Activated effector memory CD4-positive, alpha-beta T cell treated with Interleukin-2 at 50 U/mL for 16 hours (primary cell): ENCODE data around the gene IFT122.
A peak's percentile ranks its signal among the peaks of the same experiment; 100 is the strongest.
"Not testable (repeated sequence)": the region's sequence is repeated elsewhere in the genome, so short reads cannot be mapped to it uniquely, and the experiment has no call there.

Experiments
- DNase-seq: peaks from one replicate; pipeline ENCODE4 v3.0.0-alpha.2; 2020

IFT122 gene

DNA sequence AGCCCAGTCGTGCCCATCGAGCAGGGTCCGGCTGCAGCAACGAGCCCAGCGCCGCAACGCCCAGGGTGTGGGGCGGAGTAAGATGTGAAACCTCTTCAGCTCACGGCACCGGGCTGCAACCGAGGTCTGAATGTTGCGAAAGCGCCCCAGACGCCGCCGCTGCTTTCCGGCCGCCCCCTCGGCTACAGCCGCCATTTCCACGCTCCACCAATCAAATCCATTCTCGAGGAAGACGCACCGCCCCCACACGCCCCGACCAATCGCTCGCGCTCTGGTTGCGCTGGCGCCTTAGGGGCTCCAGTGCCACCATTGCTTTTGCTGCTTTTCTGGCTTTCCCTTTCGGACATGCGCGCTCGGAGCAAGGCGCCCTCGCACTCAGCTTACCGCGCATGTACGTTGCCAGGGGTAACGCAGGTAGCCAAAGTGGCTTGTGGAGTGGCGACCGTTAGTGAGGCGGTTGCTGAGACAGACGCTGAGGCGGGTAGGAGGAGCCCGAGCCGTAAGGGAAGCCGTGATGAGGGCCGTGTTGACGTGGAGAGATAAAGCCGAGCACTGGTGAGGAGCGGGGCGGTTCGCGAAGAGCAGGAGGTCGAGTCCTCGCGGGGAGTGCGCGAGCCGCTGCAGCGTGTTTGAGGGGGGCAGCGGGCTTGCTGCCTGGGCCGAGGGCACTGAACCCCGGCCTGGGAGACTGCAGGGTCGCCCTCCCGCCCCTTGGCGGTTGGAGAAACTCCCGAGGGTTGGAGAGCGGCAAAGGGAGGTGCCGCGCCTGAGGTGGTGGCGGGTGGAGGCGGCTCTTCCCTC is at the start of gene IFT122, which contains the start of gene MBD4:
Gene IFT122, plus strand, starts transcription at position 408 of the 801 bp plus-strand sequence. Its CDS starts 107 bp downstream, at position 515.
Gene MBD4, minus strand, starts transcription at position 132 of the 801 bp plus-strand sequence. Its CDS starts 115 bp downstream, at position 17.
- peak; percentile 99 for DNase-seq

DNA sequence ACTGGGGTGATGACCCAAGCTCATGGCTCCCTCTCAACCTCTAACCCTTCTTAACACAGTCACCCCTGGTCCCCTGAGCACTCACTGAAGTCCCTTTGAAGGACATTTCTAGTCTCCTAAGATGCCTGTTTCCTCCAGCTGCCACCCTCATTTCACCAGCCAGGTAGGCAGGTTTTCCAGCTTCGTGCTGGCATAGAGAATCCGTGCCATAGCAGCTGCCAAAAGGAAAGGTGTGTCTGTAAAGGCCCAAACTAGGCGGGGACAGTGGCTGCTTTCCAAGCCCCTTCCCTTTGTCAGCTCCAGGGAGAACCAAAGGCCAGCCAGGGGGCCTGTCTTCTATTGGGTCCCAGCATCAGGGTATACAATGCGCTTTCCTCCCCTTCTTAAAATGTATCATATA is 48.4 kb upstream of the IFT122 start:
- not testable (repeated sequence) for DNase-seq

- not testable (repeated sequence) for DNase-seq
Observed at GRCh38 chr3:129392106-129392887, 47.7 kb upstream of the IFT122 start.

GRCh38 chr3:129393271-129393670 is 46.8 kb upstream of the IFT122 start:
- no peak for DNase-seq

GRCh38 chr3:129393760-129394564 is 46.1 kb upstream of the IFT122 start:
- not testable (repeated sequence) for DNase-seq

- DNase-seq: no peak
Observed at GRCh38 chr3:129398803-129399144, 41.2 kb upstream of the IFT122 start.

GRCh38 chr3:129399145-129399894 is 40.7 kb upstream of the IFT122 start:
- DNase-seq: peak; percentile 57

DNA sequence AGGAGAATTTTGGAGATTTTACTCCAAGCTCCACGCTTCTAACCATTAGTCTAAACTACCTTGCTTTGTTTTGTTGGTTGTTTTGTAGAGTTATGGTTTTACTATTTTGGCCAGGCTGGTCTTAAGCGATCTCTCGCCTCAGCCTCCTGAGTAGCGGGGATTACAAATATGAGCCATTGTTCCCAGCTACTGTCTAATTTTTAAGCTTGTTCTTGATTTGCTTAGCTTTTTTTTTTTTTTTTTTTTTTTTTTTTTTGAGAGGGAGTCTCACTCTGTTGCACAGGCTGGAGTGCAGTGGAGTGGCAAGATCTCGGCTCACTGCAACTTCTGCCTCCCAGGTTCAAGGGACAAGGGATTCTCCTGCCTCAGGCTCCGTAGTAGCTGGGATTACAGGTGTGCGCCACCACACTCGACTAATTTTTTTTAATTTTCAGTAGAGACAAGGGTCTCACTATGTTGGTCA is 40.1 kb upstream of the IFT122 start:
- no peak for DNase-seq

- no peak for DNase-seq
Observed at GRCh38 chr3:129402210-129402609, 37.8 kb upstream of the IFT122 start.

GRCh38 chr3:129402616-129403015 is 37.4 kb upstream of the IFT122 start:
- no peak for DNase-seq

DNA sequence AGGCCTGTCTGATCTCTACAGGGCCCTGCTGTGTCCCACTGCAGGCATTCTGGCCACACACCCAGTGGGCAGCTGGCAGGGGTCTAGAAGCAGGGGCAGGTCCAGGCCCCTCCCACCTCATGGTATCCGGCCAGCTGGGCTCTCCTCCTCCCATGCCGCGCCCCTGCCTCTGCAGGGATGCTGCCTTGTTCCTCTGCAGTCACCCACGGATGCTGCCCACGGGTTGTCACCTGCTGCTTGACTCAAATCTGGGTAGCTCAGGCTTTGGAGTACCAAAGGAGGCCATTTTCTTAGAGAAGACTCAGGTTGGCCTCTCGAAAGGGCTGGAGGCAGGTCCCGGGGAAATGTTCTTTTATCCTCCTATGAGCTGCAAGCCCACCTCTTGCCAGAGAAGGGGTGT is 36.6 kb upstream of the IFT122 start:
- DNase-seq: no peak

- DNase-seq: no peak
Observed at GRCh38 chr3:129404130-129404529, 35.9 kb upstream of the IFT122 start.

DNA sequence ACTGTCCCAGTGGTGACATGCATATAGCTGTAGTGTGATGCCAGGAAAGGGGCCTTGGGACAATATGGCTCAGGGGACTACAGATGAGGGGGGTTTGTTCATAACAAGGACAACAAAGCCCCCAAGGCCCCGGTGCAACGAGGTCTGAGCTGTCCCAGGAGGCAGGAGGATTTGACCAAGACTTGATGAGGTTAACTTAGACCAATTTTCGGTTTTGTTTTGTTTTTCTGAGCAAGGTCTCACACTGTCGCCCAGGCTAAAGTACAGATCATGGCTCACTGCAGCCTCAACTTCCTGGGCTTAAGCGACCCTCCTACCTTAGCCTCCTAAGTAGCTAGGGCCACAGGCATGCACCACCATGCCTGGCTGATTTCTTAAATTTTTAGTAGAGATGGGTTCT is 35.4 kb upstream of the IFT122 start:
- DNase-seq: no peak

- no peak for DNase-seq
Observed at GRCh38 chr3:129409541-129409940, 30.5 kb upstream of the IFT122 start.

- no peak for DNase-seq
Observed at GRCh38 chr3:129410971-129411370, 29.1 kb upstream of the IFT122 start.

GRCh38 chr3:129412542-129413198 is 27.4 kb upstream of the IFT122 start:
- DNase-seq: no peak

DNA sequence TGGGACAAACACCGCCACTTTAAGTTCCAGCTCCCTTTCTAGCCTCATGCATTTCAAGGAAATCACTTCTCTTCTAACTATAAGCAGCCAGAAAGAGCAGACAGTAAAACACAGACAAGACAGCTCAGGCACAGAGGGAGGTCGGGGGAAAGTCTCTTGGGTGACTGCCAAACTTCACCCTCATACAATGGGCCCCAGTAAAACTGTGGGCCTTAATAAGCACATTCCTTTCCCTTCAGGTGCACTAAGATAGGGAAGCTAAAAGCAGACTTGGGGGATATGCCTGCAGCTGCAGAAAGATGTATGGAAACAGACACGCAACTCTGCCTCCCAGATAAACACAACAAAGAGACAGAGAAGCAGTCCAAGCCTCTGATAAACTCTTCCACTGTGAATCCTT is 26.8 kb upstream of the IFT122 start:
- not testable (repeated sequence) for DNase-seq

GRCh38 chr3:129413687-129414506 is 26.1 kb upstream of the IFT122 start:
- DNase-seq: no peak

GRCh38 chr3:129415378-129415777 is 24.6 kb upstream of the IFT122 start:
- no peak for DNase-seq

GRCh38 chr3:129415830-129416229 is 24.2 kb upstream of the IFT122 start:
- DNase-seq: no peak

DNA sequence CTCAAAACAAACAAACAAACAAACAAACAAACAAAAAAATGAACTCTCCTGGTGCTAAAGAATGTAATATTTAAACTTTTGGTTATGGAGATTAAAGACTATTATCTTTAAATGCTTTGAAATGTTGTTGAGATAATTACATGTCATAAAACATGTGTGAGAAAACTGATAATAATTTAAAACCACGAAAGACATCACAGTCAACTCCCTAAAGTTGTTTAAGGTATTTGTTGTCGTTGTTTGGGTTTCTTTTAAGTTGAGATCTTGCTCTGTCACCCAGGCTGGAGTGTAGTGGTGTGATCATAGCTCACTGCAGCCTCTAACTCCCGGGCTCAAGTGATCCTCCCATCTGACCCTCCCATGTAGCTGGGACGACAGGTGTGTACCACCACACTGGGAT is 23.6 kb upstream of the IFT122 start:
- no peak for DNase-seq
